Measurements from ENCODE around the gene EXO5. TPM values are rescaled to one million over a fixed set of nuclear protein-coding genes. Genes with fewer than 3 reads are reported as not detected.

EXO5 gene
- total and polyA plus RNA-seq, 2 of the 13 experiments (the other 11 are each of a cell fraction or from before 2014, with no cell fraction given) = 9.9 to 20.5 TPM

GRCh38 chr1:40531381-40532061 is 23.0 kb downstream of the EXO5 start, which contains the start of gene ZNF684 (continued):
- TF ChIP-seq ZBTB3 (CRISPR knock-in tag; IDR thresholded peaks at IDR 0.05; ENCODE audit: borderline replicate concordance, low read depth) (no peak), FOSL1 (CRISPR knock-in tag; IDR thresholded peaks at IDR 0.05; ENCODE audit: borderline replicate concordance) (no peak), MAX (IDR thresholded peaks at IDR 0.05) (peak; percentile 68), ZNF7 (CRISPR knock-in tag; IDR thresholded peaks at IDR 0.05) (no peak), NFYC (CRISPR knock-in tag; IDR thresholded peaks at IDR 0.05) (no peak), ZFYVE20 (CRISPR knock-in tag; IDR thresholded peaks at IDR 0.05; ENCODE audit: borderline replicate concordance, low read depth) (no peak), GRHL1 (CRISPR knock-in tag; conservative IDR thresholded peaks at IDR 0.05) (no peak), TOE1 (CRISPR knock-in tag; IDR thresholded peaks at IDR 0.05) (no peak), ZBTB34 (CRISPR knock-in tag; IDR thresholded peaks at IDR 0.05) (peak; percentile 54; the same call in 1 of the 2 replicates), ZNF569 (CRISPR knock-in tag; IDR thresholded peaks at IDR 0.05; ENCODE audit: borderline replicate concordance) (no peak), ZNF704 (CRISPR knock-in tag; IDR thresholded peaks at IDR 0.05; ENCODE audit: borderline replicate concordance) (peak; percentile 48; the same call in 1 of the 2 replicates), ZNF292 (CRISPR knock-in tag; IDR thresholded peaks at IDR 0.05; ENCODE audit: borderline replicate concordance, low read depth) (peak; percentile 58; the same call in 1 of the 2 replicates), ZFP90 (CRISPR knock-in tag; IDR thresholded peaks at IDR 0.05; ENCODE audit: borderline replicate concordance) (peak; percentile 14; the same call in 1 of the 2 replicates), ZNF205 (CRISPR knock-in tag; IDR thresholded peaks at IDR 0.05) (no peak), CREB1 (IDR thresholded peaks at IDR 0.05) (peak; percentile 78), CREB1 (CRISPR knock-in tag; IDR thresholded peaks at IDR 0.05) (peak; percentile 99), MTF2 (CRISPR knock-in tag; IDR thresholded peaks at IDR 0.05; ENCODE audit: borderline replicate concordance) (no peak; the same call in 1 of the 2 replicates), ZNF160 (CRISPR knock-in tag; IDR thresholded peaks at IDR 0.05) (no peak), ELF3 (CRISPR knock-in tag; IDR thresholded peaks at IDR 0.05) (peak; percentile 87), TFE3 (CRISPR knock-in tag; IDR thresholded peaks at IDR 0.05) (no peak), PAX8 (CRISPR knock-in tag; IDR thresholded peaks at IDR 0.05; ENCODE audit: borderline replicate concordance) (no peak), ARNT (IDR thresholded peaks at IDR 0.05) (no peak), KDM5B (CRISPR knock-in tag; IDR thresholded peaks at IDR 0.05; ENCODE audit: borderline replicate concordance) (peak; percentile 32; the same call in 1 of the 2 replicates), ZNF546 (CRISPR knock-in tag; conservative IDR thresholded peaks at IDR 0.05) (no peak), SPEN (CRISPR knock-in tag; IDR thresholded peaks at IDR 0.05; ENCODE audit: low read depth) (peak; percentile 81; the same call in 1 of the 2 replicates)
